GM18507 (cell line): ENCODE results near the gene CYP11A1.
"Not testable (repeated sequence)": the region's sequence is repeated elsewhere in the genome, so short reads cannot be mapped to it uniquely, and the experiment has no call there.

ENCODE experiments used
- DNase-seq: peaks from one replicate; pipeline ENCODE4 v3.0.0; 2011; ENCODE audit warnings: low read depth; ENCODE audit not compliant: insufficient read length; ENCODE audit errors: extremely low spot score
- FAIRE-seq: peaks from 2 replicates; lab custom pipeline; 2011; peaks lifted over from hg19 to GRCh38; lab: Jason Lieb, UNC

The CYP11A1 gene

DNA sequence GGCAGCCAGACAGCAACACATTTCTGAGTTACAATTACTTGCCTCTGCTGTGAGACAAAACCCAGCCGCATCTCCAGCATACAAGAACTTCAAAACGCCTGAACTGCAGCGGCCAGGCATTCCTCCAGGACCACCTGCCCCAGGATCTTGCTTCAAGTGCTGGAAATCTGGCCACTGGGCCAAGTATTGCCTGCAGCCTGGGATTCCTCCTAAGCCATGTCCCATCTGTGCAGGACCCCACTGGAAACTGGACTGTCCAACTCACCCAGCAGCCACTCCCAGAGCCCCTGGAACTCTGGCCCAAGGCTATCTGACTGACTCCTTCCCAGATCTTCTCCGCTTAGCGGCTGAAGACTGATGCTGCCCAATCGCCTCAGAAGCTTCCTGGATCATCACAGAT is 11.4 kb downstream of the CYP11A1 start:
- not testable (repeated sequence) for FAIRE-seq, DNase-seq

- not testable (repeated sequence) for DNase-seq, FAIRE-seq
Measured at GRCh38 chr15:74353992-74354391, 13.5 kb downstream of the CYP11A1 start.

DNA sequence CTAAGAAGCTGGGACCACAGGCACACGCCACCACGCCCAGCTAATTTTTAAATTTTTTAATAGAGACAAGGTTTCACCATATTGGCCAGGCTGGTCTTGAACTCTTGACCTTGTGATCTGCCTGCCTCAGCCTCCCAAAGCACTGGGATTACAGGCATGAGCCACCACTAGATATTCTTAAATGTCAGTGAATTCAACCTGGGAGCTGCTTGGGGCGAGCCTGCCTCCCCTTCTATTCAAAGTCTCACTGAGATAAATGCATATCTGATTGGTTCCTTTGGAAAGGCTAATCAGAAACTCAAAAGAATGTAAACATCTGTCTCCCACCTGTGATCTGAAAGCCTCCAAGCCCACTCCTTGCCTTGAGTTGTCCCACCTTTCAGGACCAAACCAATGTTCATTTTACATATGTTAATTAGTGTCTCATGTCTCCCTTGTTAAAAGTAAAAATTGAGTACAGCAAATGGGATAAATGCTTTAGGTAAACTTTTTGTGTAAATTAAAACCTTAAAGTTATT is 15.0 kb downstream of the CYP11A1 start:
- no peak for DNase-seq
- no peak for FAIRE-seq

DNA sequence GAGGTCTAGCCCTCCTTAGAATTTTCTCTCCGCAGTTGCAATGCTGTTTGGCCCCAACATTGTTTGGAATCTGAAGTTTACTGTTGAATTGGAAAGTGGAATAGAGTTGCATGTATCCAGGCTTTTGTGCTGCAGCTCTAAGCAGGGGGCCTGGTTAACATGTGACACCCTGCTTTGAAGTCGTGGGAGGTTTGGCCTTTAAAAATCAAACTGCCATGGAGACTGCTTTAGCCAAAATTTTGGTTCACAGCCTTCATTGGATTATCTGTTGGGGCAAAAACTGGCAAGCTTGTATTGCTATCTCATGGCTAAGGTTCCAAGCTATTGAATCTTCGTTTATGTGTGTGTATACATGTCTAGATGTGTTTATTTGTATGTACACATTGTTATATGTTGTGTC is 15.8 kb downstream of the CYP11A1 start:
- FAIRE-seq (no peak), DNase-seq (no peak)

- FAIRE-seq (no peak), DNase-seq (no peak)
Measured at GRCh38 chr15:74350295-74351275, 16.9 kb downstream of the CYP11A1 start.

DNA sequence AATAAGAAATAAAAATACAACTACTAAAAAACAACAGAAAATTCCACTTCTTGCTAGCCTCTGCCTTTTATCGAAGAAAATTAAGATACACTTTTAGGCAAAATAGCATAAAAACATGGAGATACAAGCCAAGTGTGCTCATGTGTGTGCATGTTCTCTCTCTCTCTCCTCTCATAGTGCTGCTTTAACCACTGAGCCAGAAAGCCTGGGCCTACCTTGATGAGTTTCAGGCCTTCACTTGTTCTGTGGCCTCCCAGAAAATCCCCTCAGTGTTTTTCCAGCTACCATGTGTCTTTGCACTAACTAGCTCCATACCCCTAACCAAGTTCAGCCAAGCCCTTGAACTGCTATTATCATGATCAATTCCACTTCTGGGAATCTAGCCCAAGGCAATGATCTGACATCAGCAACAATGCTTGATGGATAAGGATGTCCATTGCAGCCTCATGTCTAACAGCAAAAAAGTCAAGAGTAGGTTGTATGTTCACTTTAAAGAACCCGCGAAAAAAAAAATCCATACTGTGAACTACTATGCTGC is 18.1 kb downstream of the CYP11A1 start:
- no peak for DNase-seq
- FAIRE-seq = no peak

DNA sequence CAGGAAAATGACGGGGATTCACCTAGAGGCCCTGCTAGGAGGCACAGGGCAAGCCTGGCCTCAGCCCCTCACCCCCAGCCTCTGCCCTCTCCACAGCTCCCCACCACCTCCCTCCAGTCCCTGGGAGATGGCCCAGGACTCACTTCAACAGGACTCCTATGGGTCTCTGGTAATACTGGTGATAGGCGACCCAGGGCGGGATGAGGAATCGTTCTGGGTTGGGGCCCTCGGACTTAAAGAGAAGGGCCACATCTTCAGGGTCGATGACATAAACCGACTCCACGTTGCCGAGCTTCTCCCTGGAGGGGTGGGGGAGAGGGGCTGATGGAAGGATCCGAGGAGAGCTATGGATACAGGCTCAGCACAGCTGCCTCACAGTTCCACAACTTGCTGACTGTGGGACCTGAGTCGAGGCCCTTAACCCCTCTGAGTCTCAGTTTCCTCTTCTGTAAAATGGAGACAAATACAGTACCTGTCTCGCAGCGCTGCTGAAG is 19.6 kb downstream of the CYP11A1 start:
- no peak for FAIRE-seq
- no peak for DNase-seq

- no peak for FAIRE-seq
Measured at GRCh38 chr15:74345051-74345450, 22.4 kb downstream of the CYP11A1 start.

DNA sequence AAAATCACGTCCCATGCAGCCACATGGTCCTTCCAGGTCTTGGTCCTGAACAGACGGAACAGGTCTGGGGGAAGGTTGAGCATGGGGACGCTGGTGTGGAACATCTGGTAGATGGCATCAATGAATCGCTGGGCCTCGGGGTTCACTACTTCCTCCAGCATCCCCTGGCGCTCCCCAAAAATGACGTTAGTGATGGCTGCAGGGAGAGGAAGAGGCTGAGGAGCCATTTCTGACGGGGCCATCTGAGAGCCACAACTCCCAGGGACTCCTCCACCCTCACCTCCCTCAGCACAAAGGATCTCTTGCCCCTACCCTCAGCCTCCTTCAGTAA is 23.7 kb downstream of the CYP11A1 start:
- FAIRE-seq = no peak
- no peak for DNase-seq

More at GRCh38 chr15:74345051-74345450, 22.4 kb downstream of the CYP11A1 start:
- DNase-seq = no peak

GRCh38 chr15:74343127-74343796 is 24.2 kb downstream of the CYP11A1 start:
- no peak for DNase-seq
- no peak for FAIRE-seq

GRCh38 chr15:74340150-74340549 is 27.3 kb downstream of the CYP11A1 start:
- no peak for FAIRE-seq
- DNase-seq = no peak

DNA sequence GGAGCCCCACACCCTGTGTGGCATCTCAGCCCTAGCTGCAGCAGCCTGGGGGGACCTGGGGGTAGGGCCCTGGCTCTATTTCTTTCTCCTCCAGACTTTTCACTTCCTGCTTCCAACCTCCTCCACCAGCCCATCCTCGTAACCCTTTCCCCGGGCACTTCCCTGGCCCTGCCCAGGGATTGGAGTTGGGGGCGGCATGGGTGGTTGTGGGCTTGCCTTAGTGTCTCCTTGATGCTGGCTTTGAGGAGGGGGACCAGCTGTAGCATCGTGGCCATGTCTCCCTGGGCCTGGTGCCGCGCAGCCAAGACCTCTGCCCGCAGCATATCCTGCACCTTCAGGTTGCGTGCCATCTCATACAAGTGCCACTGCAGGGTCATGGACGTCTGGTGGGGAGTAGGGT is 28.1 kb downstream of the CYP11A1 start:
- no peak for FAIRE-seq
- no peak for DNase-seq

DNA sequence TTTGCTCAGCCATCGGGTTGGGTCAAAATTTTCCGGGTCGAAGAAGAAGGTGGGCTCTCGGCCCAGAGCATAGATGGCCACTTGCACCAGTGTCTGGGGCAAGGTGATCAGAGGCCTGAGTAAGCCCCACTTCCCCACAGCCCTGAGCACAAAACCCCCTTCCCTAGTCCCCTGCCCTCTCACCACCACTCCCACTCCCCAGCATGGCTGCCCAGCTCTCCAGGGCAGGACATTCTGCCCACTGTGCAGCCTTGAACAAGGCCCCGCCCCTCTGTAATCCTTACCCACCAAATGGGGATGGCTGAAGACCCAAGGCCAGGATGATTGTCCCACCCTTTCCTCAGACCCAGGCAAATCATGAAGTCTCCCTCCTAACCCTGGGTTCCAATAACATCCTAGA is 28.8 kb downstream of the CYP11A1 start:
- DNase-seq = no peak

DNA sequence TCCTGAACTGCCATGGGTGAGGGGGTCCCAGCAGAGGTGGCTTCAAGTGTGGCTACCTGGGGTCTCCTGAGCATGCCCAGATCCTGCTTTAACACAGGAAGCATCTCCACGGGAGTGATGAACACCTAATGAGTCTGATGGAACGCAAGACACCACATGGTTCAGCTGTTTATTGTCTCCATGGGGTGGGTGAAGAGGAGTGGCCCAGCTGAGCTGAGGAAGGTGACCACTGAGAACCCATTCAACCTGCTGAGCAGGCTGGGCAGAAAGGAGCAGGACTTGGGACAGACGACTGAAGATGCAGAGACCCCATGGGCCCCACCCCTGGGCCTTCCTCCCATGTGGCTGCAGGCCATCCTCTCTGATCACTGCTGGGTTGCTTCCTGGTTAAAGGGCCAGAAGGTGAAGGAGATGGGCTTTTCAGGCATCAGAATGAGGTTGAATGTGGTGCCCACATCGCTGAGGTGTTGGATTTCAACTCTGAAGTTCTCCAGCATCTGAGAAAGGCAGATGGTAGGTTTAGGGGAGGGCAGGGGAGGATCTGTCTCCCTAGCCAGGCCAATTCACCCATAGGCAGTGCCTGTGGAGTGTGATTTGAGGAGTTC is 29.7 kb downstream of the CYP11A1 start:
- DNase-seq (no peak), FAIRE-seq (no peak)

More for the DNA sequence above, 28.8 kb downstream of the CYP11A1 start:
- FAIRE-seq = no peak

GRCh38 chr15:74337146-74337545 is 30.3 kb downstream of the CYP11A1 start:
- FAIRE-seq (no peak), DNase-seq (no peak)

DNA sequence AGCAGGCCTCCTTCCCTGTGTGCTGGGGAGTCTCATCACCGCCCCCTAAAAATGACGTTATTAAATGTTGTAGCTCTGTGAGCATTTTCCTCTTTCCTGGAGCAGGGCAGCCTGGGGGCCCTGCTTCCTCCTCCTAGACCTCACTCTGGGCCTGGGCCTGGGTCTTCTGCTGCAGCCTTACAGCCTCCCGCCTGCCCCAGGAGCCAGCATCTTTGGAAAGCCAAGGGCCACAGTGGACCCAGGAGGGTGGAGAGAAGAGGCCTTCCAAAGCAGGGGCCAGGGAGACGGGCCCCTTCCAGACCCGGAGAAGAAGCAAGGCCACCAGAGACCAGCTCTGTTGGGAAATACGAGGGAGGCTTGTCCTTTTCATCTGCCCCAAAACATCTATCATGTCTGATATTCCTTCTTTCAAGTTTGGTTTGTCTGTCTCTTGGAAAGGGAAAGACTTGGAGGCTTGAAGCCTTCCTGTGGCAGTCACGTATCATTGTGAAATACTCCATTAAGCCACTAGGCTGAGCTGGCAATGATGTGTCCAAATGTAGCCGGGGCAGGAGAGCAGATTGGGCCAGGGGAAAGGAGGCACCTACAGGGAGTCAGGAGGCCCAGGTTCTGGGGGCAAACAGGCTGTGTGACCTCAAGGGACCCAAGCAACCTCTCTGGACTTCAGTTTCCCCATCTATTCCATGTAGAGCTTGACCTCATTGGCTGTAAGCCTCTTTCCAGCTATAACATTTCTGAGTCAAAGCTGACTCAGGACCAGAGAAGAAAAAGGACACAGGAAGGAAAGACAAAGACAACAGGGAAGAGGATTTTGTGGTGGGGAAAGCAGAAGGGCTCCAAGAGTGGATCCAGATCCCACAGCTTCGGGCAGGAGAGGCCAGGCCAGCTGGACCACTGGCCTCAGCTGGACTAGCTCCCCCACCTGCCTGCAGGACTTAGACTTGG is 31.1 kb downstream of the CYP11A1 start:
- DNase-seq (no peak), FAIRE-seq (no peak)

DNA sequence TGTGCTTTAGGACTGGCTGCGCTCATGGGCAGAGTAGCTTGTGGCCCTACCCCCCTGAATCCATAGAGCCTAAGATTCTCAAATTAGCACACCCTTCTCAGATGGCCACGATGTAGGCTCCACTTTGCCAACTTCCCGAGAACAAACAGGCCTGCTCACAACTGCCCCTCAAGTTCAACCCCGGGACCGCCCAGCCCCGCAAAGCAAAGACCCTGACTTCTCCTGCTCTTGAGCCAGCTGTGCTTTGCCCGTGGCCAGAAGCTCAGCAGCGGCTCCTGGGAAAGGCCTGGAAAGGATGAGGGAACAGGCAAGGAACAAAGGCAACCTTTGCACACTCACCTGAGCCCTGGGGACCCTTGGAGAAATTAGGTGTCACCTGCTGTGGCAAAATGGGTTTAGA is 32.0 kb downstream of the CYP11A1 start:
- FAIRE-seq (no peak), DNase-seq (no peak)

DNA sequence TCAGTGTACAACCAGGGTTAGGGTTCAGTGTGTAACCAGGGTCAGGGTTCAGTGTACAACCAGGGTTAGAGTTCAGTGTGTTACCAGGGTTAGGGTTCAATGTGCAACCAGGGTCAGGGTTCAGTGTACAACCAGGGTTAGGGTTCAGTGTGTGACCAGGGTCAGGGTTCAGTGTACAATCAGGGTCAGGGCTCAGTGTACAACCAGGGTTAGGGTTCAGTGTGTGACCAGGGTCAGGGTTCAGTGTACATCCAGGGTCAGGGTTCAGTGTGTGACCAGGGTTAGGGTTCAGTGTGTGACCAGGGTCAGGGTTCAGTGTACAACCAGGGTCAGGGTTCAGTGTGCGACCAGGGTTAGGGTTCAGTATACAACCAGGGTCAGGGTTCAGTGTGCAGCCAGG is 33.3 kb downstream of the CYP11A1 start:
- FAIRE-seq (no peak), DNase-seq (no peak)

DNA sequence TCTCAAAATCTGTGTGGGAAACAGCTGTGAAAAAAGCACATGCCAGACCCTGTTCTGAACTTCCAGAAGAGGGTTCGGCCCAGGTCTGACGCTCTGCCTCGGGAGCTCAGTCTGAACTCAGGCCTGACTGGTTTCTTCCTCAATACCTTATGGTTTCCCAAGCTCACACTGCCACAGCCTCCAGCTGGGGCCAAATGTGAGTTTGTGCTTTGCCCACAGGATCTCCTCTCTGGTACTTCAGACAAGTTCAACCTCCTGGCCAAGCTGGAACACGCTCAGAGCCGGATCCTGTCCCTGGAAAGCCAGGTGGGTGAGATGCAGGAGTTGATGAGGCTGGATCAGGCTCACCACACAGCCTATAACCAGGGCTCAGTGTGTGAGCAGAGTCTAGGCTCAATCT is 33.8 kb downstream of the CYP11A1 start:
- DNase-seq (no peak), FAIRE-seq (no peak)
